ENCODE data around the gene MUC6.

Gene MUC6

DNA sequence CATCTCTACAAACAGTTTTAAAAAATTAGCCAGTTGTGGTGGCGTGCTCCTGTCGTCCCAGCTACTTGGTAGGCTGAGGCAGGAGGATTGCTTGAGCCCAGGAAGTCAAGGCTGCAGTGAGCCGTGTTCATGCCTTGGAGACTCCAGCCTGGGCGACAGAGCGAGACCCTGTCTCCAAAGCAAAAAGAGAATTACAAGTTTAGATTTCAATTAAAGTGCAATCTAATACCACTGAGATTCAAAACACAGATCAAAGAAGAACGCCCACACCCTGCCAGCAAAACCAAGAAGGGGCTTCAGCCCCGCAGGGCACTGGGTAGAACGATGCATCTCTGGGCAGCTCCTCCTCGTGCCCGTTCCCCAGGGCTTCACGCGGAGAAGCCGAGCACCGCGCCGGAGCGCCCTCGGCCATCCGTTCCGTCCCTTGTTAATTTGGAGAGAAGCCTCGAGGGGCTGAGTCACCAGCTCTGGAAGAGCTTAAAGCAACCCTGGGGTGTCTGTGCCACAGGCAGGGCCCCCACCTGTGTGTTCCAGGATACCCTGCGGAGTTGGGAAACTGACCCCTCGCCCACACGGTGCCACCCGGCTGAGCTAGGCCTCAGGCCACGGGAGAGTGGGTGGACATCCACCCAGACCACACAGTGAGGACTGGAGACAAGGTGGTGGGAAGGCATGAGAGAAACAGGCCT, 63.9 kb downstream of the MUC6 start:
- no peak overlapping the region for H3K18ac ChIP-seq (ENCODE audit: low read depth in 1 of 2, low read length in 2 of 2)
- H3K79me1 ChIP-seq (replicated peaks; ENCODE audit: low read length, poor library complexity, severe bottlenecking) = peaks cover 55% of the 10 kb centered on the region
- no peak overlapping the region for H3K4me2 ChIP-seq (ENCODE audit: low read length, poor library complexity, severe bottlenecking)
- H2AK5ac ChIP-seq (ENCODE audit: low read length, severe bottlenecking) = no peak overlapping the region
- H3K27ac ChIP-seq (ENCODE audit: low read length, poor library complexity, severe bottlenecking) = no peak overlapping the region
- DNase-seq = no peak
- peak overlapping the region; percentile 32 for H4K91ac ChIP-seq (ENCODE audit: low read length)
- no peak overlapping the region for H2BK12ac ChIP-seq (ENCODE audit: low read length in 2 of 2)
- no peak overlapping the region for H3K4ac ChIP-seq (ENCODE audit: low read depth in 1 of 2, low read length in 2 of 2)
- peaks cover 54 to 85% of the 10 kb centered on the region in 2 experiments for H3K36me3 ChIP-seq (ENCODE audit: control insufficient read depth in 1 of 2, insufficient read depth in 2 of 2, low read depth in 1 of 2, low read length in 2 of 2)
- no peak overlapping the region for H3K4me3 ChIP-seq (ENCODE audit: insufficient read depth in 1 of 2, low read depth in 1 of 2, low read length in 2 of 2)
- no peak overlapping the region for H2BK5ac ChIP-seq (ENCODE audit: low read depth, low read length, poor library complexity, severe bottlenecking)
- no peak overlapping the region for H3K23ac ChIP-seq (ENCODE audit: low read length in 2 of 2)
- no peak overlapping the region for H4K8ac ChIP-seq (ENCODE audit: low read length)
- H3K27me3 ChIP-seq (ENCODE audit: control insufficient read depth in 1 of 2, insufficient read depth in 1 of 2, low read length in 2 of 2) = no peaks in the 10 kb centered on the region
- no peaks in the 10 kb centered on the region for H3K9me3 ChIP-seq (ENCODE audit: control insufficient read depth, low read length)
- H3K9ac ChIP-seq (ENCODE audit: low read length) = no peak overlapping the region
- no peak overlapping the region for H2AFZ ChIP-seq (ENCODE audit: low read depth, low read length)
- WGBS = 98% methylated on average over 26 of the region's 26 CpGs
- no peak overlapping the region for H3K14ac ChIP-seq (ENCODE audit: low read length in 2 of 2)
- H3K4me1 ChIP-seq (ENCODE audit: control insufficient read depth, insufficient read depth, low read depth, low read length) = peaks cover 15% of the 10 kb centered on the region
- no peak overlapping the region for H2BK120ac ChIP-seq (ENCODE audit: low read depth, low read length)
- H2BK15ac ChIP-seq (ENCODE audit: low read depth, poor library complexity, severe bottlenecking) = no peak overlapping the region

DNA sequence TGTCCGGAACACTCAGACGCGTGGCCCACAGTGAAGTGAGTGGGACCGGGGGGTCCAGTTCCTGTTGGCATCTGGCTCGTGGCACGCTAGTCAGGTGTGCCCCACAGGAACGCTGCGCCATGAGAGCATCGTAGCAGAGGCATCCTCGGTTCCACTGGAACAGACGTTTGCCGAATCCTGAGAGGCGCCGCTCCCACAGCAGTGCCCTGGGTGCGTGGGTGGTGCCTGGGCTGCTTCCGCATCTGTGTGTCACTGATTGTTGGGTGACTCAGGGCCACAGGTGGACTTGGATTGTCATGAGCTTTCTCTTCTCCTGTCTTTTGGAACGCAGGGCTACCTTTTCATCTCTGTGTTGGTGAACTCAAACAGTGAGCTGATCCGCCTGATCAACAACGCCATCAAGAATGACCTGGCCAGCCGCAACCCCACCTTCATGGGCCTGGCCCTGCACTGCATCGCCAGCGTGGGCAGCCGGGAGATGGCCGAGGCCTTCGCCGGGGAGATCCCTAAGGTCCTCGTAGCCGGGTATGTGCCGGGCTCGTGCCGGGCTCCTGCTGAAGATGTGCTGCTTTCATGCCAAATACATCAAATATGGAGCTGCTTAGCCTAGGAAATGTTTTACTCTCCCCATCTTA, 64.7 kb downstream of the MUC6 start:
- Histone ChIP-seq H4K8ac (ENCODE audit: low read length) (no peak overlapping the region), H3K4ac (ENCODE audit: low read depth in 1 of 2, low read length in 2 of 2) (no peak overlapping the region), H3K4me1 (ENCODE audit: control insufficient read depth, insufficient read depth, low read depth, low read length) (peaks cover 8% of the 10 kb centered on the region), H3K18ac (ENCODE audit: low read depth in 1 of 2, low read length in 2 of 2) (no peak overlapping the region), H2AK5ac (ENCODE audit: low read length, severe bottlenecking) (no peak overlapping the region), H3K4me2 (ENCODE audit: low read length, poor library complexity, severe bottlenecking) (no peak overlapping the region), H3K9ac (ENCODE audit: low read length) (no peak overlapping the region), H2BK5ac (ENCODE audit: low read depth, low read length, poor library complexity, severe bottlenecking) (no peak overlapping the region), H3K27me3 (ENCODE audit: control insufficient read depth in 1 of 2, insufficient read depth in 1 of 2, low read length in 2 of 2) (no peaks in the 10 kb centered on the region), H3K23ac (ENCODE audit: low read length in 2 of 2) (no peak overlapping the region), H3K14ac (ENCODE audit: low read length in 2 of 2) (no peak overlapping the region), H2BK15ac (ENCODE audit: low read depth, poor library complexity, severe bottlenecking) (no peak overlapping the region), H3K36me3 (ENCODE audit: control insufficient read depth in 1 of 2, insufficient read depth in 2 of 2, low read depth in 1 of 2, low read length in 2 of 2) (peaks cover 46 to 77% of the 10 kb centered on the region in 2 experiments), H2BK120ac (ENCODE audit: low read depth, low read length) (no peak overlapping the region), H3K4me3 (ENCODE audit: insufficient read depth in 1 of 2, low read depth in 1 of 2, low read length in 2 of 2) (no peak overlapping the region), H2BK12ac (ENCODE audit: low read length in 2 of 2) (no peak overlapping the region), H3K9me3 (ENCODE audit: control insufficient read depth, low read length) (no peaks in the 10 kb centered on the region), H2AFZ (ENCODE audit: low read depth, low read length) (no peak overlapping the region), H4K91ac (ENCODE audit: low read length) (no peak overlapping the region), H3K79me1 (replicated peaks; ENCODE audit: low read length, poor library complexity, severe bottlenecking) (peaks cover 49% of the 10 kb centered on the region), H3K27ac (ENCODE audit: low read length, poor library complexity, severe bottlenecking) (no peak overlapping the region)
- 96% methylated on average over 28 of the region's 31 CpGs for WGBS
- DNase-seq = no peak

DNA sequence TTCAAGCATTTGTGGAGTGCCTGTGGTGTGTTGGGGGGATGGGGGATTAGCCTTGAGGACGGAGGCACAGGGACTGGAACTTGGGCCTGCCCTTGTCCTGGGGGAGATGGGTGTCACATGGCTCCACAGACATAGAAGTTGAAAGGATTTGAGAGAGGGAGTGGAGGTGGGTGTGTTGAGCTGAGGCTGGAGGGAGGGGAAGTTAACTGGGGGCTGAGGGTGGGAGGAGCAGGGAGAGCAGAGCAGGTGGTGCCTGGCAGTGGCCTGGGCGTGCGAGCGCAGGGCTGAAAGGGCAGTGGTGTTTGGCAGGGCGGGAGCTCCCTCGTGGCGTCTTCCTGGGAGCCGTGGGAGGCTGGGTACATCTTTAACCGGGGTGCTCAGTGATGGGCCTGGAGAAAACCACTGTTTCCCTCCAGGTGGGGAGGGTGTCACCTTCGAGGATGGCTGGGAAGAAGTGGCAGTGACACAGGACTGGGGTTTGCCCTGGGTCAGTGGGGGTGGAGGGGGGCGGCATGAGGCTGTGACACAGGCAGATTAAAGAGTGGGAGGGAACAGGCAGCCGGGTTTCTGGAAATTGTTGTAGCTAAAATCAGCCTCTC, 65.3 kb downstream of the MUC6 start:
- Histone ChIP-seq H3K14ac (ENCODE audit: low read length in 2 of 2) (no peak overlapping the region), H3K27me3 (ENCODE audit: control insufficient read depth in 1 of 2, insufficient read depth in 1 of 2, low read length in 2 of 2) (no peaks in the 10 kb centered on the region), H2BK5ac (ENCODE audit: low read depth, low read length, poor library complexity, severe bottlenecking) (no peak overlapping the region), H2AK5ac (ENCODE audit: low read length, severe bottlenecking) (no peak overlapping the region), H2AFZ (ENCODE audit: low read depth, low read length) (no peak overlapping the region), H3K36me3 (ENCODE audit: control insufficient read depth in 1 of 2, insufficient read depth in 2 of 2, low read depth in 1 of 2, low read length in 2 of 2) (peaks cover 44 to 77% of the 10 kb centered on the region in 2 experiments), H3K4me3 (ENCODE audit: insufficient read depth in 1 of 2, low read depth in 1 of 2, low read length in 2 of 2) (no peak overlapping the region), H2BK12ac (ENCODE audit: low read length in 2 of 2) (no peak overlapping the region), H4K8ac (ENCODE audit: low read length) (no peak overlapping the region), H3K9ac (ENCODE audit: low read length) (no peak overlapping the region), H3K4ac (ENCODE audit: low read depth in 1 of 2, low read length in 2 of 2) (no peak overlapping the region), H2BK15ac (ENCODE audit: low read depth, poor library complexity, severe bottlenecking) (no peak overlapping the region), H3K4me2 (ENCODE audit: low read length, poor library complexity, severe bottlenecking) (no peak overlapping the region), H3K18ac (ENCODE audit: low read depth in 1 of 2, low read length in 2 of 2) (no peak overlapping the region), H3K4me1 (ENCODE audit: control insufficient read depth, insufficient read depth, low read depth, low read length) (peaks cover 4% of the 10 kb centered on the region), H3K27ac (ENCODE audit: low read length, poor library complexity, severe bottlenecking) (no peak overlapping the region), H3K79me1 (replicated peaks; ENCODE audit: low read length, poor library complexity, severe bottlenecking) (peaks cover 51% of the 10 kb centered on the region), H3K23ac (ENCODE audit: low read length in 2 of 2) (no peak overlapping the region), H3K9me3 (ENCODE audit: control insufficient read depth, low read length) (no peaks in the 10 kb centered on the region), H2BK120ac (ENCODE audit: low read depth, low read length) (no peak overlapping the region), H4K91ac (ENCODE audit: low read length) (no peak overlapping the region)
- 97% methylated on average over 12 of the region's 12 CpGs for WGBS
- DNase-seq = no peak

DNA sequence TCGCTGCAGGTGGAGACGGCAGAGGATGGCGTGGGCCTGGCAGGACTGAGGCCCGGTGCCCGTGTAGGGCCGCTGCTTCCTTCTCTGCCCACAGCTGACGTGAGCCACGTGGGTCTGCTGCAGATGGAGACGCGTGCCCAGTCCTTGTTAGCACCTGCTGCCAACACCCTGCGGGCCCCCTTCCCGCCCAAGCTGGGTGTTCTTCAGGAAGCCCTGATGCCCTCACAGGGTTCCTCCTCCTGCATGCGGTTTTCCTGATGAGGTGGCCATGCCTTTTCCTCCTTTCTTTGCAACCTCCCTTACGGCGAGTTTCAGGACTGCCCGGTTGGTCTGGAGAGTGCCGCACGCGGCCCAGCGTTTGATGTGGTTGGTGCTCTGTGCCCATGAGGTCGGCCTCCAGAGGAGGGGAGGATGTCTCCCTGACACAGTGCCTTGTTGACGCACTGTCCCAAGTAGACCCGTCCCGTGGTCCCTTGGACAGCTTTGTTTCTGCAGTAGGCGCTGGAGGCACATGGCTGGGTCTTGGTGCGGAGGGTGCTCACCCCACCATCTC, 66.1 kb downstream of the MUC6 start:
- Histone ChIP-seq H4K91ac (ENCODE audit: low read length) (no peak overlapping the region), H3K4ac (ENCODE audit: low read depth in 1 of 2, low read length in 2 of 2) (no peak overlapping the region), H2BK12ac (ENCODE audit: low read length in 2 of 2) (no peak overlapping the region), H3K27me3 (ENCODE audit: control insufficient read depth in 1 of 2, insufficient read depth in 1 of 2, low read length in 2 of 2) (no peaks in the 10 kb centered on the region), H3K9me3 (ENCODE audit: control insufficient read depth, low read length) (no peaks in the 10 kb centered on the region), H2BK15ac (ENCODE audit: low read depth, poor library complexity, severe bottlenecking) (no peak overlapping the region), H3K36me3 (ENCODE audit: control insufficient read depth in 1 of 2, insufficient read depth in 2 of 2, low read depth in 1 of 2, low read length in 2 of 2) (peaks cover 50 to 79% of the 10 kb centered on the region in 2 experiments), H3K4me1 (ENCODE audit: control insufficient read depth, insufficient read depth, low read depth, low read length) (peaks cover 4% of the 10 kb centered on the region), H3K23ac (ENCODE audit: low read length in 2 of 2) (no peak overlapping the region), H3K14ac (ENCODE audit: low read length in 2 of 2) (no peak overlapping the region), H3K9ac (ENCODE audit: low read length) (no peak overlapping the region), H2AK5ac (ENCODE audit: low read length, severe bottlenecking) (no peak overlapping the region), H2BK120ac (ENCODE audit: low read depth, low read length) (no peak overlapping the region), H3K27ac (ENCODE audit: low read length, poor library complexity, severe bottlenecking) (no peak overlapping the region), H3K79me1 (replicated peaks; ENCODE audit: low read length, poor library complexity, severe bottlenecking) (peaks cover 53% of the 10 kb centered on the region), H2AFZ (ENCODE audit: low read depth, low read length) (no peak overlapping the region), H2BK5ac (ENCODE audit: low read depth, low read length, poor library complexity, severe bottlenecking) (no peak overlapping the region), H3K4me3 (ENCODE audit: insufficient read depth in 1 of 2, low read depth in 1 of 2, low read length in 2 of 2) (no peak overlapping the region), H3K4me2 (ENCODE audit: low read length, poor library complexity, severe bottlenecking) (no peak overlapping the region), H3K18ac (ENCODE audit: low read depth in 1 of 2, low read length in 2 of 2) (no peak overlapping the region), H4K8ac (ENCODE audit: low read length) (no peak overlapping the region)
- 93% methylated on average over 26 of the region's 26 CpGs for WGBS
- no peak for DNase-seq

All from mesenchymal stem cell (in vitro differentiated cells and primary cell).